Measurements from ENCODE around the gene ATP7B.
"Not testable (repeated sequence)": the region's sequence is repeated elsewhere in the genome, so short reads cannot be mapped to it uniquely, and the experiment has no call there.

ATP7B gene

GRCh38 chr13:52010890-52011631 lies at the start of gene ATP7B:
ATP7B (minus strand) TSS chr13:52011450; CDS start chr13:52011337, 113 bp downstream.
- no peak for DNase-seq

GRCh38 chr13:52053460-52053859 lies 42.2 kb upstream of the ATP7B start:
- DNase-seq, result no peak

DNA sequence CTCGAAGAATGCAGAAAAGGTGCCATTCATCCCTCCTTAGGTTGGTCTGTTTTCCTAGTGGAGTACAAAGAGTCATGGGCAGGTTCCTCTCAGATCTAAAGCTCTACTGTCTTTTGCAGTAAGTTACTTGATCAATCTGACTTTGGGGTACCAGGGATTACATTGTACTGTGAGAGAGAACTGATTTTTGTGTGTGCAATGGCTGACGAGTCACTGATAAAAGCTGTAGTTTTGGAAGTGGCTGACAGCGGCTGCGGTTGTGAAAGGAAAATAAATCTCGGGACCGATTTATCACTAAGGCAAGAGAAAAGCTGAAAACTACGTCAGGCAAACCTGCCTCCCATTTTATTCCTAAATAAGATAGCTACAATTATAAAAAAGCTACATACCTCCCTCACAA lies 40.1 kb upstream of the ATP7B start:
- DNase-seq, result no peak

DNA sequence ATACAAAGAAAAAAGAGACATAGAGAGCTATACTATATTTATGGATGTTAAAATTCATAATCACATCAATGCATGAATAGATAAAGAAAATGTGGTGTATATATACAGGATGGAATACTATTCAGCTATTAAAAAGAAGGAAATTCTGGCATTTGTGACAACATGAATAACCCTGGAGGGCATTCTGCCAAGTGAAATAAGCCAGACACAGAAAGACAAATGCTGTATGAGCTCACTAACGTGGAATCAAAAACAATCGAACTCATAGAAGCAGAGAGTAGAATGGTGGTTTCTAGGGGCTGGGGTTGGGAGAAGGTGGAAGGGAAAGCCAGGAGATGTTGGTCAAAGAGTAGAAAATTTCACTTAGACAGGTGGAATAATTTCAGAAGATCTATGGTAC lies 37.3 kb upstream of the ATP7B start:
- DNase-seq, result peak; percentile 7

GRCh38 chr13:52047463-52047862 lies 36.2 kb upstream of the ATP7B start:
- no peak for DNase-seq

DNA sequence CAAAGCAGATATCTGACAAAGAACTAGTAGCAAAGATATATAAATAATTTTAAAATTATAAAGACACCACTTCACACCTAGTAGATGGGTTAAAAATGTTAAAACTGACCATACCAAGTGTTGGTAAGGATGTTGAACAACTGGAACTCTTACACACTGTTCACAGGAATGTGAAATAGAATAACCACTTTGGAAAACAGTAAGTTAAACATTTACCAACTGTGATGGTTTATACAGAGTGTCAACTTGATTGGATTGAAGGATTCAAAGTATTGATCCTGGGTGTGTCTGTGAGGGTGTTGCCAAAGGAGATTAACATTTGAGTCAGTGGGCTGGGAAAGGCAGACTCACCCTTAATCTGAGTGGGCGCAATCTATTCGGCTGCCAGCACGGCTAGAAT lies 32.4 kb upstream of the ATP7B start:
- no peak for DNase-seq

- no peak for DNase-seq
Observed at GRCh38 chr13:52036037-52036436, 24.8 kb upstream of the ATP7B start.

- DNase-seq, result no peak
Observed at GRCh38 chr13:52034616-52035226, 23.5 kb upstream of the ATP7B start.

GRCh38 chr13:52033039-52033438 lies 21.8 kb upstream of the ATP7B start:
- DNase-seq, result no peak

- DNase-seq, result not testable (repeated sequence)
Observed at GRCh38 chr13:52030401-52030800, 19.2 kb upstream of the ATP7B start.

GRCh38 chr13:52029569-52029968 lies 18.3 kb upstream of the ATP7B start:
- no peak for DNase-seq

- no peak for DNase-seq
Observed at GRCh38 chr13:52027832-52028231, 16.6 kb upstream of the ATP7B start.

DNA sequence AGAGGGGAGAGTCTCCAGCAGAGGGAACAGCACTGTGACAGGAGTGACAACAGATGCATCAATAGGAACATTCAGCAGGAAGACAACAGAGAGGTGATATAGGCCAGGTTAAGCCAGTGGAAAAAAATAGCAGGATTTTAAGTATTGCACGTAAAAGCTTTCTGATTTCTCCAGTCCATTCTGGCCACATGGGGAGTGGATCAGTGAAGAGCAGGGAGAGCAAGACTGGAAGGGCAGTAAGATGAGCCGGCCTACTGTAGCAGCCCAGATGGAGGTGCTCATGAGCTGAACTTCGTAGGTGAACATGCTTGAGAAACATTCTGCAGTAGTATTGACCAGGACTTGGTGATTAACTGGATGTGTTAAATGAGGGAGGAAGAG lies 15.0 kb upstream of the ATP7B start:
- DNase-seq, result no peak

DNA sequence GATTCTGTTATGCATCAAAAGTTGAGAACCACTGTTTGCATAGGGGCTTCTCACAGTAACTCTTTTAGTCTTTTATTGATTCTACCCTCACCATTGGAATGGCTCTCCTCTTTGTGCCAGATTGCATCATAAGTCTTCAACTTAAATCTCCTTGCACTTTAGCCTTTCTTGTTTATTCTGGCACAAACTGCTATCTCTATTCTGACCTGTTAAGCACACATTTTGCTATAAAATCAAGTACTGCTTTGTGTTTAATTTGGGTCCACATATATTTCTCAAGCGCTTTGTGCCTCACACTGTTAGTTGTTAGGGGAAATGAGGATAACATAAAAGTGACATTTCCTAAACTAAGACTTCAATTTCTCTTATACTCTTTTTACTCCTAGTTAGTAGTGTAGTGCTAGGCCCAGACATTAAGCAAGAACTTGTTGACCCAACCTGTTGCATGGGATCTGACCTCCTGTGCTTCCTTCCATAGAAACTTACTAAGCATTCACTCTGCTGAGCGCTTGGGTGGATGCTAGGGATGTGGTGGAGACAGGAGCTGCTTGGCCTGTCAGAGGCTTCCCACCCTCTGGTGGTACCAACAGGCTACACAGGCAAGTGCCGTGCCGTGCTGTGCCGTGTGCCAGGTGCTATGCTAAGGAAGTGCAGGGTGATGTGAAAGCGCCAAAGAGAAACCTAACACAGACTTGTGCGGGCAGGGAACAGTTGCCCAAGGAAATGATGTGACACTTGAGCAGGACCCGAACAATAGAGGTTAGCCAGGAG lies 14.4 kb upstream of the ATP7B start:
- DNase-seq, result no peak

DNA sequence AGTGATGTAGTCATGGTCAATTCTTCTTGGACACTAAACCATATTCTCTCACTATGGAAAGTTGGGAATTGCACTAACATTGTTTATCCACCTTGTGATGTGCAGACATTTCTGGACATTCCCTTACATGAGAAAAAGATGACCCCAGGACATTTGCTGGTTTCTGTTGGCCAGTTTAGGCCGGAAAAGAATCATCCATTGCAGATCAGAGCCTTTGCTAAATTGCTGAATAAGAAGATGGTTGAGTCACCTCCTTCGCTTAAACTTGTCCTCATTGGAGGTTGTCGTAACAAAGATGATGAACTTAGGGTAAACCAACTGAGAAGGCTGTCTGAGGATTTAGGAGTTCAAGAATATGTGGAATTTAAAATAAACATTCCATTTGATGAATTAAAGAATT lies 13.2 kb upstream of the ATP7B start, which contains the start of gene UTP14C:
TSS of gene UTP14C (plus strand) at position 211 of the 400 bp plus-strand sequence. CDS start 4,114 bp downstream, outside the sequence.
- no peak for DNase-seq

DNA sequence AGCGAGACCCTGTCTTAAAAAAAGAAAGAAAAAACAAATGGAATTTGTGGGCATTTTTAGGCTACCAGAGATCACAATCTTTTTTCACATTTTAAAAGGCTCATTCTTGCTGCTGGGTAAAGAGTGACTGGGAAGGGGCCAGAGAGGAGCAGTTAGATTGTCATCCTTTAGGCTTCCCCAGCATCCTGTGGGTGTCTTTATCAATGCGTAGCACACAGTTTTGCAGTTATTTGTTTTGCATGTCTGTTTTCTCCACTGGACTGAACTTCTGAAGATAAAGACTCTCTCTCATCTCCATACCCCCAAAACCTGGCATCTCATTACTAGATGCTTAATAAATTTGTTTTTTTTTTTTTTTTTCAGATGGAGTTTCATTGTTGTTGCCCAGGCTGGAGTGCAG lies 11.1 kb upstream of the ATP7B start:
- no peak for DNase-seq

DNA sequence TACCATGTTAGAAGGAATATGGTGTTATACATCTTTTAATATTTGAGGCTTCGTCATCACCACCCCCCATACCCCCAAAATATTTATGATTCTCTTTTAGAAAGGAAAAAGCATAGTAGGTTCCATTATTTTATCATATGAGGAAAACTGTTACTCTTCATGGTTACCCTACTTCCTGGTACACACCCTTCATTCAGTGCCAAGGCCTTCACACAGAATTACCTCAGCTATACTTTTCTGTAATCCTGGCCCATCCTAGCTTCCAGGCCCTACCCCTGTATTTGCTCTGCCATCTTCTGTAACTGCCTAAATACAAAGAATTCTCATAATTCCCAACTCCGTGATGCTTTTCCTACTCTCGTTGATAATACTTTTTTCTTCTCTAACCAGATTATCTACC lies 8.9 kb upstream of the ATP7B start:
- DNase-seq, result no peak

GRCh38 chr13:52016296-52016695 lies 5.0 kb upstream of the ATP7B start:
- DNase-seq, result no peak

DNA sequence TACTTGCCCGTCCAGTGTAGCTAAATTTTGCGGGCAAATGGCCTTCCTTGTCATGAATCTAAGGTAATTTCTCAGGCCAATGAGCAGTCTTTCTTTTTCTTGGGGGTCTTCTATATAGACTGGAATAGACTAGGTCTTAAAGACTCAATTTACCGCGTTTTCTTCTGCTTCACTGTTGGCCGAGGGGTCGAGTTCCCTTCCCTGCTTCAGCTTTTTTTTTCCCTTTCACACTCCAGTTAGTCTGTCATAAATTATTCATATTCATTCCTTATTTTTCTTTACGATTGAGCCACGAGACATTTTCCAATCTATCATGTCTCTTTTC lies 1.2 kb upstream of the ATP7B start:
- no peak for DNase-seq

DNA sequence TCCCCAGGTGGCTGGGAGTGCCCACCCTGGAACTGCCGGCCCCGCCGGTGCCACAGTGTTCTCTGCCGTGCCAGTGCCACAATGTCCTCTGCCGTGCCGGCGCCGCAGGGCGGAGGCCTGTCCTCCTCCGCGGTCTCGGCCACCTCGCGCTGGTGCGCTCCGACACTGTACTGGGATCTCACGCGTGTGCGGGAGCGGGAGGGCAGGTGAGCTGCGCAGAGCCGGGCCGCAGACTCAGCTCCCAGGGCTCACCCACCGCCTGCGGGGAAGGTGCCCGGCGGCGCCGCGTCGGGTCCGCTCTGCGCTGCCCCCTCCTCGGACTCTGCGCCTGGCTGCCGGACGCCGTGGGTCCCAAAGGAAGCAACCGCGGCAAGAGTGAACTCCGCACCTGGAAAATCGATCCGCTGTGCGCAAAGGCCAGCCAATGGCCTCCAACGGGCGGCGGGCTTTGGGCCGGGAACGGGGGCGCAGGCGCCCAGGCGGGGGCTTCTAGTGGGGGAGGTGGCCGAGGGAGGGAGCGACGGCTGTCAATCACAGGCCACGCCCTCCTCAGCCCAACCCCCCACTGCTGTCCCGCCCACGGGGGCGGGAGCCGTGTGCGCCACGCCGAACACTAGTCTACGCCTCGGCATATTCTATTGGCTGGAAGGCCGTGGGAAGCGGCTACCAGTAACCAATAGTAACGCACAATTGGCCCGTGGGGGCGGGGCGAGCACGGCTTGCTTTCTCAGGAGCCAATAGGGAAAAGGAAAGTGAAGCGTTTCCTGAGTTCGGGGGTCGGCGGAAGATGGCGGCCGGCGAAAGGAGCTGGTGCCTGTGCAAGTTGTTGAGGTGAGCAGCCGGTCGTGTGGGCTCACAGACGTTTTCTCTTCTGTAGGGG lies 622 bp upstream of the ATP7B start, which contains the start of gene ALG11:
TSS of gene ALG11 (plus strand) at position 767 of the 880 bp plus-strand sequence. CDS start at position 788, 21 bp downstream.
- peak; percentile 95 for DNase-seq

DNA sequence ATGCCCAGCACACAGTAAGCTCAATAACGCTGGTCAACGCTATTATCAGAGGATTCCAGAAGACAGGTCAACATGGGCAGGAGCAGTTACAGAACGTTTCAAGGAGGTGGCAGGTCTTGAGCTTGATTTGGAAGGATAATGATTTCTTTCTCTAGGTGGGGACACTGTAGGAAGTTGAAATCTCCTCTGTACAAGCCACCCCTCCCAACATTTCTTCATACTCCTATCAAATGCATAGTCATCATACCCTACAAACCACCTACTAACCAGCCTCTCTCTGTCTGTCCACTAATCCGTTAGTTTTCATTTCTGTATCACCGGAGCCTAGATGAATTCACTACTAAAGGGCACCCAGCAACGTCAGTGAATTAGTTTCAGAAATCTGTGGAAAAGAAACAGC lies 1.3 kb downstream of the ATP7B start:
- no peak for DNase-seq

GRCh38 chr13:52006523-52007245 lies 4.6 kb downstream of the ATP7B start:
- DNase-seq, result no peak

Data from kidney glomerular epithelial cell (primary cell).